SU-DHL-6 (cell line): ENCODE data around the gene CACNA1B.

Experiments used
- EZH2phosphoT487 ChIP-seq: fragments of 200-600 bp; sonication (generic), shearing (Covaris generic); conservative IDR thresholded peaks from 2 replicates; pipeline ENCODE4 v1.6.1; 2018; ENCODE audit warnings: mild to moderate bottlenecking, antibody characterized with exemption, low read length, moderate library complexity, mixed read lengths
- TF ChIP-seq, protein P1 (sequence below): fragments of 200-600 bp; sonication (generic); IDR thresholded peaks from one replicate; pipeline ENCODE4 v1.5.1; 2017; ENCODE audit warnings: antibody characterized with exemption, mild to moderate bottlenecking, low read length, moderate library complexity; ENCODE audit not compliant: insufficient read depth, poor library complexity, severe bottlenecking

DNA sequence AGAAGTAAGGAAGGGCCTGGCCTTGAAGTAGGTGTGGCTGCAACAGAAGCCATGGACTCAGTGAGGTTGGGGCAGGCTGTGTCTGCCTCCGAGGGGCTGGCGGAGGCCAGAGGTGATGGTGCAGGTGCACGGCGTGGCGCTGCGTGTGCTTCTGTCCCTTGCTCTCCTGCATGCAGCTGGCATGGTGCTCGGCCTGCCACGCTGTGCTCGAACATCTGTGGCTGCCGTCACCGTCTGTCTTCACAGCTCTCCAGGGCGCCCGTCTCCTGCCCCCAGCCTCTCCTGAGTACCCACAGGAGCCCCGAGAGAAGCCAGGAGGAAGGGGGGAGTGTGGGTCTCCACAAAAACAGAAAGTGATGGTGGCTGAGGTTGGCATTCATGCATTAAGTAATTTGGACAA, 193.7 kb downstream of the CACNA1B start:
- TF ChIP-seq, protein P1, sequence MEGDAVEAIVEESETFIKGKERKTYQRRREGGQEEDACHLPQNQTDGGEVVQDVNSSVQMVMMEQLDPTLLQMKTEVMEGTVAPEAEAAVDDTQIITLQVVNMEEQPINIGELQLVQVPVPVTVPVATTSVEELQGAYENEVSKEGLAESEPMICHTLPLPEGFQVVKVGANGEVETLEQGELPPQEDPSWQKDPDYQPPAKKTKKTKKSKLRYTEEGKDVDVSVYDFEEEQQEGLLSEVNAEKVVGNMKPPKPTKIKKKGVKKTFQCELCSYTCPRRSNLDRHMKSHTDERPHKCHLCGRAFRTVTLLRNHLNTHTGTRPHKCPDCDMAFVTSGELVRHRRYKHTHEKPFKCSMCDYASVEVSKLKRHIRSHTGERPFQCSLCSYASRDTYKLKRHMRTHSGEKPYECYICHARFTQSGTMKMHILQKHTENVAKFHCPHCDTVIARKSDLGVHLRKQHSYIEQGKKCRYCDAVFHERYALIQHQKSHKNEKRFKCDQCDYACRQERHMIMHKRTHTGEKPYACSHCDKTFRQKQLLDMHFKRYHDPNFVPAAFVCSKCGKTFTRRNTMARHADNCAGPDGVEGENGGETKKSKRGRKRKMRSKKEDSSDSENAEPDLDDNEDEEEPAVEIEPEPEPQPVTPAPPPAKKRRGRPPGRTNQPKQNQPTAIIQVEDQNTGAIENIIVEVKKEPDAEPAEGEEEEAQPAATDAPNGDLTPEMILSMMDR, result no peak
- no peak for TF ChIP-seq EZH2phosphoT487
